T-cell (primary cell): Measurements from ENCODE around the gene GGT1. TPM values are rescaled to one million over a fixed set of nuclear protein-coding genes. Genes with fewer than 3 reads are reported as not detected.

Experiments used
- ATAC-seq, 4 experiments: fragments of 200-7000 bp in 3 of 4; fragments of 150-1000 bp in 1 of 4; cut with Tn5 transposase; replicated peaks in 1 of 4; 1 replicate in 3 of 4; 2 replicates in 1 of 4; pipeline ENCODE4 v1.10.0; 2021; ENCODE audit warnings: moderate library complexity in 3 of 4, mild to moderate bottlenecking in 2 of 4, moderate number of reproducible peaks in 1 of 4
- CTCF ChIA-PET, 2 donors: fragments of 300-600 bp; sonication (Branson Sonifier 250); formaldehyde crosslinking; loops; one replicate each; lab custom pipeline; 2022; ENCODE audit warnings: antibody characterized with exemption in 2 of 2; lab: Charles Lee
- POLR2A ChIA-PET, 2 donors: fragments of 300-600 bp; sonication (Branson Sonifier 250); formaldehyde crosslinking; loops; one replicate each; lab custom pipeline; 2022; ENCODE audit warnings: antibody characterized with exemption in 2 of 2; lab: Charles Lee
- DNase-seq, 35 experiments: peaks; one replicate each; pipeline versions ENCODE4 v3.0.0 to v3.0.0-alpha.2; 2013 to 2023
- H3K27ac ChIP-seq: one replicate; pipeline ENCODE4 v1.5.1; 2013; ENCODE audit warnings: low read length
- H3K27me3 ChIP-seq, 2 experiments: replicated peaks in 1 of 2; 1 replicate in 1 of 2; 2 replicates in 1 of 2; pipeline versions ENCODE4 v1.6.1 to v1.7.0; 2013; ENCODE audit warnings: low read length in 1 of 2, mixed read lengths in 1 of 2; ENCODE audit not compliant: control insufficient read depth in 2 of 2, insufficient read depth in 2 of 2; ENCODE audit errors: extremely low read depth in 1 of 2
- H3K36me3 ChIP-seq, 2 donors: 1 replicate in 1 of 2; 2 replicates in 1 of 2; pipeline versions ENCODE4 v1.6.1 to v1.7.0; 2013; ENCODE audit warnings: low read length in 1 of 2; ENCODE audit not compliant: control insufficient read depth in 2 of 2, insufficient read depth in 1 of 2; ENCODE audit errors: extremely low read depth in 1 of 2
- H3K4me1 ChIP-seq, 2 experiments: 1 replicate in 1 of 2; 2 replicates in 1 of 2; pipeline versions ENCODE4 v1.6.1 to v1.7.0; 2013; ENCODE audit warnings: low read length in 2 of 2, mixed read lengths in 1 of 2; ENCODE audit not compliant: insufficient read depth in 2 of 2, control insufficient read depth in 1 of 2; ENCODE audit errors: extremely low read depth in 1 of 2
- H3K4me3 ChIP-seq, 2 donors: 1 replicate in 1 of 2; 2 replicates in 1 of 2; pipeline versions ENCODE4 v1.5.1 to v1.7.0; 2013; ENCODE audit warnings: mild to moderate bottlenecking in 2 of 2, low read length in 1 of 2, moderate library complexity in 1 of 2; ENCODE audit not compliant: control insufficient read depth in 1 of 2; ENCODE audit errors: extremely low read depth in 1 of 2
- H3K9me3 ChIP-seq: 2 replicates; pipeline ENCODE4 v1.7.0; 2013
- H3K27ac Mint-ChIP-seq, 2 donors: one replicate each; pipeline ENCODE4 v1.8.0; 2020 to 2021; ENCODE audit warnings: mild to moderate bottlenecking in 2 of 2, mixed read lengths in 2 of 2
- H3K27me3 Mint-ChIP-seq, 2 donors: one replicate each; pipeline ENCODE4 v1.8.0; 2021 to 2022; ENCODE audit warnings: mixed read lengths in 2 of 2
- H3K36me3 Mint-ChIP-seq: one replicate; pipeline ENCODE4 v1.8.0; 2021; ENCODE audit warnings: mixed read lengths
- H3K4me1 Mint-ChIP-seq, 3 donors: one replicate each; pipeline ENCODE4 v1.8.0; 2020 to 2022; ENCODE audit warnings: mixed read lengths in 3 of 3, mild to moderate bottlenecking in 1 of 3
- H3K4me3 Mint-ChIP-seq, 3 donors: one replicate each; pipeline ENCODE4 v1.8.0; 2020 to 2022; ENCODE audit warnings: mild to moderate bottlenecking in 3 of 3, mixed read lengths in 3 of 3, moderate library complexity in 3 of 3
- H3K9me3 Mint-ChIP-seq, 3 donors: one replicate each; pipeline ENCODE4 v1.8.0; 2020 to 2022; ENCODE audit warnings: mixed read lengths in 3 of 3
- WGBS: methylation state at CpG from one replicate; pipeline ENCODE4 v1.1.5; 2013; ENCODE audit warnings: missing lambda C conversion rate; ENCODE audit not compliant: insufficient coverage; 5-methylcytosine and 5-hydroxymethylcytosine counted together
- total RNA-seq, 35 experiments: library from RNA in 6 of 35; stranded (reverse) in 6 of 35; fragments of 120-200 nt in 1 of 35; gene quantifications; one replicate each; pipeline versions ENCODE4 v1.2.1 to v1.2.4 and lab custom pipeline; 2013 to 2026

Gene GGT1
- total RNA-seq, 5 donors from 2014 or later (not counting 1 experiment from before 2014, with no cell fraction given), result 11.8 to 30.6 (median 19.8) TPM

DNA sequence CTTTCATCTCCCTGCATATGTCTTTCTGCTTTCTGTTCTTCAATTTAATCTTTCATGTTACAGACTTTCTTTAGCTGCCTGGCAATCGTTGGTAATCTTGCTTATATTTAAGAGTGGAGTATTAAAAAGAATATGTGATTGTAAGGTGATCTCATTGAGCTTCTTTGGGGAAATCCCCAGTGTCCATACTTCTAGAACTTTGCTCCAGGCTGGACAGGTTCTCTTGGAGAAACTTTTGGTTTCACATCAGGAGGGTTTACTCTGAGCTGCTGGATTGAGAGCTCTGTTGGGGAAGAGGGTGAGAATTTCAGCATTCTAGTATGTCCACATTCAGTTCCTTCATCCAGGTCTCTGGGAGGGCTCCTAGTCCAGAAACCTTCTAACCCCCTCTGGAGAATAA lies 26.2 kb upstream of the GGT1 start:
- ChIA-PET CTCF (no interaction called here), POLR2A (interaction anchor here in 1 of 2 donors (0.5 kb wide), 1 partner anchor 16 kb away, joined by 5 read pairs; no protein-coding TSS in a partner anchor)
- DNase-seq (no peak), ATAC-seq (no peak)
- H3K4me3 Mint-ChIP-seq, result no peak overlapping the region
- peak overlapping the region in 1 of 2 donors; percentile 0 for H3K27ac Mint-ChIP-seq
- no peaks in the 10 kb centered on the region for H3K27me3 Mint-ChIP-seq
- no peaks in the 10 kb centered on the region for H3K9me3 Mint-ChIP-seq
- no peaks in the 10 kb centered on the region for H3K27me3 ChIP-seq
- H3K4me1 ChIP-seq, result no peaks in the 10 kb centered on the region
- H3K4me3 ChIP-seq, result no peak overlapping the region
- H3K36me3 ChIP-seq, result peaks cover 6 to 35% of the 10 kb centered on the region in 2 donors
- H3K36me3 Mint-ChIP-seq, result peaks cover 32% of the 10 kb centered on the region
- no peaks in the 10 kb centered on the region for H3K9me3 ChIP-seq
- WGBS, result no CpG with 5 or more reads among the region's 1 CpG
- no peak overlapping the region for H3K27ac ChIP-seq
- H3K4me1 Mint-ChIP-seq, result peaks cover 0 to 10% (median 0%) of the 10 kb centered on the region in 3 donors

- Mint-ChIP-seq H3K27me3 (no peaks in the 10 kb centered on the region), H3K36me3 (peaks cover 18% of the 10 kb centered on the region), H3K4me3 (no peak overlapping the region), H3K4me1 (peaks cover 0 to 10% (median 0%) of the 10 kb centered on the region in 3 donors), H3K9me3 (no peaks in the 10 kb centered on the region), H3K27ac (peak overlapping the region; percentile 57 to 62)
- DNase-seq (no peak), ATAC-seq (no peak)
- WGBS, result 75% methylated on average over 3 of the region's 8 CpGs
- no peak overlapping the region for H3K4me3 ChIP-seq
- H3K4me1 ChIP-seq, result no peaks in the 10 kb centered on the region
- H3K9me3 ChIP-seq, result no peaks in the 10 kb centered on the region
- H3K27ac ChIP-seq, result no peak overlapping the region
- peaks cover 0 to 17% of the 10 kb centered on the region in 2 donors for H3K36me3 ChIP-seq
- CTCF ChIA-PET, result no interaction called here
- POLR2A ChIA-PET, result no interaction called here
- H3K27me3 ChIP-seq, result no peaks in the 10 kb centered on the region
Observed at GRCh38 chr22:24578355-24579257, 24.4 kb upstream of the GGT1 start.

GRCh38 chr22:24579258-24579601 lies 23.8 kb upstream of the GGT1 start:
- Histone ChIP-seq H3K36me3 (peaks cover 0 to 12% of the 10 kb centered on the region in 2 donors), H3K4me1 (no peaks in the 10 kb centered on the region), H3K27ac (no peak overlapping the region), H3K9me3 (no peaks in the 10 kb centered on the region), H3K27me3 (no peaks in the 10 kb centered on the region), H3K4me3 (no peak overlapping the region)
- Mint-ChIP-seq H3K36me3 (peaks cover 14% of the 10 kb centered on the region), H3K4me3 (no peak overlapping the region), H3K9me3 (no peaks in the 10 kb centered on the region), H3K4me1 (peaks cover 0 to 10% (median 0%) of the 10 kb centered on the region in 3 donors), H3K27me3 (no peaks in the 10 kb centered on the region), H3K27ac (no peak overlapping the region)
- no peak for ATAC-seq
- DNase-seq, result no peak
- WGBS, result no CpG with 5 or more reads among the region's 1 CpG
- CTCF ChIA-PET, result no interaction called here
- POLR2A ChIA-PET, result no interaction called here

GRCh38 chr22:24580276-24580675 lies 22.7 kb upstream of the GGT1 start:
- peaks cover 0 to 5% of the 10 kb centered on the region in 2 donors for H3K36me3 ChIP-seq
- Mint-ChIP-seq H3K9me3 (no peaks in the 10 kb centered on the region), H3K27me3 (no peaks in the 10 kb centered on the region), H3K27ac (no peak overlapping the region), H3K36me3 (peaks cover 6% of the 10 kb centered on the region), H3K4me1 (peaks cover 0 to 10% (median 0%) of the 10 kb centered on the region in 3 donors), H3K4me3 (no peak overlapping the region)
- no peak for DNase-seq
- no peak for ATAC-seq
- CTCF ChIA-PET, result no interaction called here
- H3K4me3 ChIP-seq, result no peak overlapping the region
- no peaks in the 10 kb centered on the region for H3K9me3 ChIP-seq
- H3K27ac ChIP-seq, result no peak overlapping the region
- H3K4me1 ChIP-seq, result no peaks in the 10 kb centered on the region
- H3K27me3 ChIP-seq, result no peaks in the 10 kb centered on the region
- WGBS, result no CpG with 5 or more reads among the region's 2 CpGs
- POLR2A ChIA-PET, result no interaction called here

DNA sequence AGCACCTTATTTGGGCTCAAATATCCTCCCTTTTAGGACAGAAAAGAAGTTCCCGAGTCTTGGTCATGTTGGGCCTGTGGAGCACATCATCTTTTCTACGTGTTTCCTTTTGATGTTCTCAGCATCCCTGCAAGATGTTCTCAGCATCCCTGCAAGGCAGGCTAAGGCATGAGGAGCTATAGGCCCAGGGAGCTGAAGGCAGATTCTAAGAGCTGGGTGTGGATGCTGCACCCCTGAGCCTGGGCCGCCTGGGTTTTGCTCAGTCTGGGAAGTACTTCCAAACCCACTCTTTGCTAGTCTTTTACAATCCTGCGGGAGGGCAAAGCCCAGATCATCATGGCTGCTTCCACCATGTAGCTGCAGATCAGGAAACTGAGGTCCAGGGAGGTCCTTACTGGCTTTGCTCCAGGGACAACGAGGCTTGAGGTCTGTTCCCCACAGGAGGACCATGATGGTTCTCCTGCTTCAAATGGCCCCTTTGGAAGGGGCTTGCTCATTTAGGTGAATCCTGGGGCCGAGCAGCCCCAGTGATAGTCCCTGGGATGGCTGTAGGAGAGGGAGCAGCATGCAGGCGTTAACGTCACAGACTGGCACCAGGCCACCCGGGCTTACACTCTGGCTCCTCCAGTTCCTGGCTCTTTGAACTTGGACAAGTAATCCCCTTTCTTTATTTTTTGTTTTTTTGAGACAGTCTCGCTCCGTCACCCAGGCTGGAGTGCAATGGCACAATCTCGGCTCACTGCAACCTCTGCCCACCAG lies 20.8 kb upstream of the GGT1 start:
- Mint-ChIP-seq H3K9me3 (no peaks in the 10 kb centered on the region), H3K27me3 (no peaks in the 10 kb centered on the region), H3K4me3 (no peak overlapping the region), H3K27ac (no peak overlapping the region), H3K4me1 (peaks cover 0 to 10% (median 0%) of the 10 kb centered on the region in 3 donors), H3K36me3 (peaks cover 3% of the 10 kb centered on the region)
- WGBS, result 96% methylated on average over 7 of the region's 12 CpGs
- H3K4me3 ChIP-seq, result no peak overlapping the region
- ChIA-PET CTCF (no interaction called here), POLR2A (interaction anchor here in 1 of 2 donors (0.5 kb wide), 1 partner anchor 1722 kb away, joined by 3 read pairs; no protein-coding TSS in a partner anchor)
- no peaks in the 10 kb centered on the region for H3K9me3 ChIP-seq
- H3K4me1 ChIP-seq, result no peaks in the 10 kb centered on the region
- H3K27ac ChIP-seq, result no peak overlapping the region
- ATAC-seq (no peak), DNase-seq (no peak)
- no peaks in the 10 kb centered on the region for H3K27me3 ChIP-seq
- no peaks in the 10 kb centered on the region for H3K36me3 ChIP-seq
